HepG2 (cell line): ENCODE data around the gene BCLAF1. TPM values are rescaled to one million over a fixed set of nuclear protein-coding genes. Genes with fewer than 3 reads are reported as not detected.

ENCODE experiments used
- ATF7-NPFF ChIP-seq: sonication (generic); formaldehyde crosslinking; IDR thresholded peaks from 2 replicates; pipeline ENCODE4 v1.8.1; 2023; ENCODE audit warnings: mild to moderate bottlenecking, low read depth, missing genetic modification reagents, moderate library complexity
- CREB1 ChIP-seq, 2 experiments: fragments of 450-650 bp in 1 of 2; IDR thresholded peaks; 2 replicates each; pipeline ENCODE4 v1.6.1; 2016 to 2017; ENCODE audit warnings: control low read depth in 1 of 2, mild to moderate bottlenecking in 1 of 2, missing compliant biosample characterization in 1 of 2, missing genetic modification characterization in 1 of 2
- FLYWCH1 ChIP-seq: sonication (generic); formaldehyde crosslinking; IDR thresholded peaks from 2 replicates; pipeline ENCODE4 v1.8.1; 2023; ENCODE audit warnings: mild to moderate bottlenecking, missing genetic modification reagents
- GATAD2A ChIP-seq: IDR thresholded peaks from 2 replicates; pipeline ENCODE4 v1.6.1; 2016
- HIVEP1 ChIP-seq: sonication (generic); formaldehyde crosslinking; IDR thresholded peaks from 2 replicates; pipeline ENCODE4 v1.4.0; 2020; ENCODE audit warnings: mild to moderate bottlenecking, missing genetic modification reagents
- HNF1A ChIP-seq, 2 experiments: sonication (generic) in 1 of 2; formaldehyde crosslinking in 1 of 2; IDR thresholded peaks; 2 replicates each; pipeline versions ENCODE4 v1.4.0 to v1.6.1; 2016 to 2020; ENCODE audit warnings: borderline replicate concordance in 1 of 2, low read depth in 1 of 2, mild to moderate bottlenecking in 1 of 2, missing genetic modification reagents in 1 of 2
- NFYC ChIP-seq: IDR thresholded peaks from 2 replicates; pipeline ENCODE4 v1.6.1; 2016; ENCODE audit warnings: missing genetic modification reagents, missing compliant biosample characterization
- ZBED4 ChIP-seq: sonication (generic); formaldehyde crosslinking; IDR thresholded peaks from 2 replicates; pipeline ENCODE4 v1.4.0; 2020; ENCODE audit warnings: missing genetic modification reagents, borderline replicate concordance
- ZBTB40 ChIP-seq, 2 experiments: fragments of 450-650 bp in 1 of 2; sonication (generic) in 1 of 2; formaldehyde crosslinking in 1 of 2; IDR thresholded peaks; 2 replicates each; pipeline versions ENCODE4 v1.6.1 to v1.8.0; 2016 to 2022; ENCODE audit warnings: antibody characterized with exemption in 1 of 2, mild to moderate bottlenecking in 1 of 2, missing genetic modification reagents in 1 of 2
- polyA plus RNA-seq, 8 experiments: library from polyadenylated mRNA; depleted of rRNA in 3 of 8; stranded (reverse) in 7 of 8; unstranded in 1 of 8; fragments of >200 nt; fragmentation: Illumina TruSeq in 4 of 8; extraction: Trizol in 4 of 8; gene quantifications; 2 replicates each; pipeline versions ENCODE4 v1.2.1 to v1.2.3, GENCODE V29; 2011 to 2016; ENCODE audit warnings: low read depth in 4 of 8, missing spikeins in 1 of 8, mixed read lengths in 1 of 8; ENCODE audit not compliant: insufficient read depth in 1 of 8
- total RNA-seq, 5 experiments: library from RNA; depleted of rRNA; stranded (reverse); fragments of >200 nt; fragmentation: Illumina TruSeq; extraction: Trizol; gene quantifications; 2 replicates each; pipeline ENCODE4 v1.2.3, GENCODE V29; 2016; ENCODE audit warnings: low read depth in 1 of 5

The BCLAF1 gene
- total and polyA plus RNA-seq, 2 of the 13 experiments (the other 11 are each of a cell fraction or from before 2014, with no cell fraction given), result 55.3 to 292 TPM

- TF ChIP-seq HNF1A (IDR thresholded peaks at IDR 0.05; ENCODE audit: low read depth) (0 out of 2 replicates have a peak, but pooled peaks have one; percentile 23), HNF1A (CRISPR knock-in tag; IDR thresholded peaks at IDR 0.05; ENCODE audit: borderline replicate concordance) (peak; percentile 78), ATF7-NPFF (CRISPR knock-in tag) (peak; percentile 87; the same call in 1 of the 2 replicates), CREB1 (IDR thresholded peaks at IDR 0.05) (peak; percentile 90), CREB1 (CRISPR knock-in tag; IDR thresholded peaks at IDR 0.05) (peak; percentile 95), HIVEP1 (CRISPR knock-in tag) (peak; percentile 38; the same call in 1 of the 2 replicates), FLYWCH1 (CRISPR knock-in tag) (no peak), ZBED4 (no peak; the same call in 1 of the 2 replicates), GATAD2A (CRISPR knock-in tag) (no peak; the same call in 1 of the 2 replicates), ZBTB40 (IDR thresholded peaks at IDR 0.05) (no peak), ZBTB40 (CRISPR knock-in tag; IDR thresholded peaks at IDR 0.05) (peak; percentile 65), NFYC (CRISPR knock-in tag) (no peak; the same call in 1 of the 2 replicates)
Observed at GRCh38 chr6:136289579-136290409, at the start of gene BCLAF1 (continued).
